Stomach (tissue), 4 donors: ENCODE results near the gene SLC6A12.

ENCODE experiments used
- POLR2A ChIP-seq, 4 donors: fragments of 450-650 bp; IDR thresholded peaks; one replicate each; pipeline ENCODE4 v1.6.1; 2016; ENCODE audit warnings: antibody characterized with exemption in 4 of 4, control low read depth in 2 of 4, mild to moderate bottlenecking in 1 of 4, moderate library complexity in 1 of 4
- POLR2AphosphoS5 ChIP-seq, 3 donors: sonication (generic); formaldehyde crosslinking; IDR thresholded peaks; one replicate each; pipeline ENCODE4 v1.6.1; 2016; ENCODE audit warnings: antibody characterized with exemption in 3 of 3

GRCh38 chr12:227286-227915 lies 13.4 kb upstream of the SLC6A12 start:
- TF ChIP-seq POLR2AphosphoS5 (IDR thresholded peaks at IDR 0.05), result no peak
- TF ChIP-seq POLR2A (IDR thresholded peaks at IDR 0.05), result no peak
